Dedifferentiated amniotic fluid mesenchymal stem cell (primary cell): ENCODE measurements around the gene MMP24.
"Not testable (repeated sequence)": the region's sequence is repeated elsewhere in the genome, so short reads cannot be mapped to it uniquely, and the experiment has no call there.

Experiments
- DNase-seq: peaks from one replicate; pipeline ENCODE4 v3.0.0-alpha.2; 2016; ENCODE audit errors: extremely low spot score

Gene MMP24

GRCh38 chr20:35226126-35226883 is at the start of gene MMP24:
Gene MMP24, plus strand, starts transcription at chr20:35226690. Its CDS starts 49 bp downstream, at chr20:35226739.
- DNase-seq, result no peak

GRCh38 chr20:35179292-35180212 is 46.9 kb upstream of the MMP24 start:
- DNase-seq, result no peak

- DNase-seq, result no peak
These were observed 46.2 kb upstream of the MMP24 start for GRCh38 chr20:35180266-35180665.

DNA sequence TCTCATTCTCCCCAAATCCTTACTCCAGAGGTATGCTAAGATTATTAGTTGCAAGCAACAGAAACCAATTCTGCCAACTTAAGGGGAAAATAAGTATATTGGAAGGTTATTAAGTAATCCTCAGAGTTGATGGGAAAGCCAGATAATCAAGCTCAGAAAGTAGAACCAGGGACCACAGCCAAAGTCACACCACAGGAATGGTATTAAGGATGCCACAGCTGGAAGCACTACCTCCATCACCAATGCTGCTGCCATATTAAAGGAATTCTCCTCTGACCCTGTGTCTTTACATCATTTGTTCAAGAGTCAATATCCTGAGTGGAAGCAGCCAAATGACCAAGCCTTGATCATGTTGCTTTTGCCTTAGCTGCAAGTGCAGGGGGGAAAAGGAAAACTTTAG is 44.8 kb upstream of the MMP24 start:
- DNase-seq, result no peak

- not testable (repeated sequence) for DNase-seq
These were observed 39.7 kb upstream of the MMP24 start for GRCh38 chr20:35186691-35187289.

DNA sequence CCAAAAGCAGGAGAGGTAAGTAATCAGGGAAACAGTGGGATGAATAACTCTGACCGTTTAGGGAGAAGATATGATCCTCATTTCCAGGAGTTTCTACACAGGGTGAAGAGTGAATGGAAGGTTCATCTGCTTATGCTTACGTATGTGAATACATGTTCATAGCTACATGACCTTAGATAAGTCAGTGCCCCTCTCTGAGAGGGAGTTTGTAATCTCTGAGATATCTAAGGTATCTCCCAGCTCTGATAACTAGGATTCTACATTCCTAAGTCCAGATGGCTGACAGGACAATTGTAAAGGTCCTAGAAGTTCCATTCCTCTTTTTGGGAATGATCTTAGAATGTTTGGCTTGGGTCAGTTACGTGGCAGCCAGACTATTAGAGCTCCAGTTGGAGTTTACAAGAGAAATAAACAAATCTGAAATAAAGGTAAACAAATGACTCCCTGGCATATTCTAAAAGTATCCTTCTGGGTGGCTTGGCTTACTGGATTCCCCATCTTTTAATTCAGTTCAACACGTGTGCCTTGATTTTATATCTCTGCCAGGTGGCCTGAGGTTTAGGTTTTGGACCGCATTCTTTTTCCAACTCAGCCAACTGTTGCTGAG is 38.8 kb upstream of the MMP24 start:
- DNase-seq, result no peak

GRCh38 chr20:35189223-35189622 is 37.3 kb upstream of the MMP24 start:
- DNase-seq, result not testable (repeated sequence)

GRCh38 chr20:35190556-35190955 is 35.9 kb upstream of the MMP24 start:
- DNase-seq, result no peak

GRCh38 chr20:35191419-35192117 is 34.9 kb upstream of the MMP24 start:
- DNase-seq, result no peak

DNA sequence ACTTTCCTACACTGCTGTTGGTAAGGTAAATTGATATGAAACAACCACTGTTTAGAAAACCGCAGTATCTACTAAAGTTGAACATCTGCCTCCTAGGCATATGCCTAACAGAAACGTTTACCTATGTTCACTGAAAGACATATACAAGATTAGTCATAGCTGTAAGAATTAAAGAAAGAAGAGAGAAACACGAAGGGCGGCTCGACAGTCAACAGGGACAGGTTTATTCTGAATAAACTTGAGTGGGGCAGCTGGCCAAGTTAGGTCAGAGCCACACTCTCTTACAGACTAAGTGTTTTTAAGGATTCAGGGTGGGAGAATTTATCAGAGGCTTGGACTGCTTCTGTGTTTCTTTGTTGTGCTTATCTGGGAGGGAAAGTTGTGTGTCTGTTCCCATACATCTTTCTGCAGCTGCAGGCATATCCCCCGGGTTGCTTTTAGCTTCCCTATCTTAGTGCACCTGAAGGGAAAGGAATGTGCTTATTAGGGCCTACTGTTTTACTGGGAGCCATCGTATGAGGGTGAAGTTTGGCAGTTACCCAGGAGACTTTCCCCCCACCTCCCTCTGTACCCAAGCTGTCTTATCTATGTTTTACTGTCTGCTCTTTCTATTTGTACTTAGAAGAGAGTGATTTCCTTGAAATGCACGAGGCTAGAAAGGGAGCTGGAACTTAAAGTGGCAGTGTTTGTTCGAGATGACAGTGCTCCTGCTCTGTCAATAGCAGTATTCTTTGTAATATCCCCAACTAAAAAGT is 34.2 kb upstream of the MMP24 start:
- no peak for DNase-seq

- DNase-seq, result not testable (repeated sequence)
These were observed 33.3 kb upstream of the MMP24 start for GRCh38 chr20:35193031-35193791.

DNA sequence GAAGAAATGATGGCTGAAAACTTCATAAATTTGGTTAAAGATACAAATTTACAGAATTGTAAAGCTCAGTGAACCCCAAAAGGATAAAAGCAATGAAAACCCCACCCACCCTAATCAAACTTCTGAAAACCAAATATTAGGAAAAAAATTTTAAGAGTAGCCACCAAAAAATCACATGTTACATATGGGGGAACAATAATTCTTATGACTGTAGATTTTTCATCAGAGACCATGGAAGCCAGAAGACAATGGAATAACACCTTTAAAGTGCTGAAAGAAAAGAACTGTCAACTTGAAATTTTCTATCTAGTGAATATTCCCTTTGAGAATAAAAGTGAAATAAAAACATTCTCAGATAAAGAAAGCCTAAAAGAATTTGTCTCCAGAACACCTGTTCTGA is 30.2 kb upstream of the MMP24 start:
- no peak for DNase-seq

GRCh38 chr20:35199740-35200139 is 26.8 kb upstream of the MMP24 start:
- DNase-seq, result no peak

DNA sequence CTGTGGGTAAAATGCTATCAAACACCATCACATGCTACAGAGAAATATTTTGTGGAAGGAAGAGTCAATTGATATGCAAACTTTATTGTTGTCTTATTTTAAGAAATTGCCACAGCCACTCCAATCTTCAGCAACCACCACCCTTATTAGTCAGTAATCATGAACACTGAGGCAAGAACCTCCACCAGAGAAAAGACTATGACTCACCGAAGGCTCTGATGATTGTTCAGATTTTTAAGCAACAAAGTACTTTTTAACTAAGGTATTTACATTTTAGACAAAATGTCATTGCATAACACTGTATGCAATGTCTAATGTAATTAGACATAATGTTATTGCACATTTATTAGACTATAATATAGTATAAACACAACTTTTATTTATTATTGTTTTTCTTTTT is 26.2 kb upstream of the MMP24 start:
- no peak for DNase-seq

- not testable (repeated sequence) for DNase-seq
These were observed 25.0 kb upstream of the MMP24 start for GRCh38 chr20:35201467-35201866.

GRCh38 chr20:35206802-35207201 is 19.7 kb upstream of the MMP24 start:
- DNase-seq, result no peak

- peak; percentile 66 for DNase-seq
These were observed 18.4 kb upstream of the MMP24 start for GRCh38 chr20:35207950-35208611.

GRCh38 chr20:35215066-35215956 is 11.2 kb upstream of the MMP24 start:
- no peak for DNase-seq
